Nephron (organoid): ENCODE results near the gene SYPL1.
A peak's percentile ranks its signal among the peaks of the same experiment; 100 is the strongest.

Experiments
- H3K27ac Mint-ChIP-seq, 3 experiments: 2 replicates each; pipeline ENCODE4 v1.8.0; 2020; ENCODE audit warnings: mixed read lengths in 3 of 3, mild to moderate bottlenecking in 2 of 3, moderate library complexity in 1 of 3
- H3K27me3 Mint-ChIP-seq: 2 replicates; pipeline ENCODE4 v1.8.0; 2021; ENCODE audit warnings: low read depth, mild to moderate bottlenecking, moderate library complexity, mixed read lengths
- H3K36me3 Mint-ChIP-seq: 2 replicates; pipeline ENCODE4 v1.8.0; 2020; ENCODE audit warnings: low read depth, mixed read lengths
- H3K4me1 Mint-ChIP-seq: 2 replicates; pipeline ENCODE4 v1.8.0; 2020; ENCODE audit warnings: mixed read lengths
- H3K4me3 Mint-ChIP-seq, 3 experiments: 2 replicates each; pipeline ENCODE4 v1.8.0; 2020; ENCODE audit warnings: mild to moderate bottlenecking in 3 of 3, mixed read lengths in 3 of 3, moderate library complexity in 2 of 3
- H3K9me3 Mint-ChIP-seq: 2 replicates; pipeline ENCODE4 v1.8.0; 2020; ENCODE audit warnings: mixed read lengths
- TF ChIP-seq, protein P1 (sequence below), 3 experiments: fragments of 200-600 bp; sonication (generic); IDR thresholded peaks; one replicate each; pipeline ENCODE4 v1.5.0; 2021; ENCODE audit warnings: antibody characterized with exemption in 3 of 3; ENCODE audit not compliant: unreplicated experiment in 3 of 3

SYPL1 gene

DNA sequence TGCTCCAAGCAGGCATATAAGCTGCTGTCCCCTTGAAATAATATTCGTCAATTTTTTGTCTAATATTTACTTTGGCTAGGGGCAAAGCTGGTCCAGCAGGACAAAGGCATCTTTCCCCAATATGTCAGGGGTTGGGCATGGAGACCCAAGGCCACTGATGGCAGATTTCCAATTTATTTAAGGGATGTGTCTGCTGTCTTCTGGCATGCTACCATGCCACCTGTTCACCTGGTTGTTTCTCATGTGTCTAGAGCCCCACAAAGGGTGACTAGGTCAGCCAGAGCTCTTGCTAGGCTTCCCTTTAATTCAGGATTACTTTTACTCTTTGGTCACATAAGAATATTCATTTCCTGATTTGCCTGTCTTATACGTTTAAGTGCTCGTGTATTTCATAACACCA lies 22.1 kb upstream of the SYPL1 start:
- H3K27ac Mint-ChIP-seq = no peak overlapping the region
- TF ChIP-seq, protein P1, sequence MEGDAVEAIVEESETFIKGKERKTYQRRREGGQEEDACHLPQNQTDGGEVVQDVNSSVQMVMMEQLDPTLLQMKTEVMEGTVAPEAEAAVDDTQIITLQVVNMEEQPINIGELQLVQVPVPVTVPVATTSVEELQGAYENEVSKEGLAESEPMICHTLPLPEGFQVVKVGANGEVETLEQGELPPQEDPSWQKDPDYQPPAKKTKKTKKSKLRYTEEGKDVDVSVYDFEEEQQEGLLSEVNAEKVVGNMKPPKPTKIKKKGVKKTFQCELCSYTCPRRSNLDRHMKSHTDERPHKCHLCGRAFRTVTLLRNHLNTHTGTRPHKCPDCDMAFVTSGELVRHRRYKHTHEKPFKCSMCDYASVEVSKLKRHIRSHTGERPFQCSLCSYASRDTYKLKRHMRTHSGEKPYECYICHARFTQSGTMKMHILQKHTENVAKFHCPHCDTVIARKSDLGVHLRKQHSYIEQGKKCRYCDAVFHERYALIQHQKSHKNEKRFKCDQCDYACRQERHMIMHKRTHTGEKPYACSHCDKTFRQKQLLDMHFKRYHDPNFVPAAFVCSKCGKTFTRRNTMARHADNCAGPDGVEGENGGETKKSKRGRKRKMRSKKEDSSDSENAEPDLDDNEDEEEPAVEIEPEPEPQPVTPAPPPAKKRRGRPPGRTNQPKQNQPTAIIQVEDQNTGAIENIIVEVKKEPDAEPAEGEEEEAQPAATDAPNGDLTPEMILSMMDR (IDR thresholded peaks at IDR 0.05; ENCODE audit: unreplicated experiment in 3 of 3) = no peak
- H3K4me1 Mint-ChIP-seq = peaks cover 31% of the 10 kb centered on the region
- peaks cover 4% of the 10 kb centered on the region for H3K27me3 Mint-ChIP-seq
- no peak overlapping the region for H3K4me3 Mint-ChIP-seq
- no peaks in the 10 kb centered on the region for H3K9me3 Mint-ChIP-seq
- H3K36me3 Mint-ChIP-seq = no peaks in the 10 kb centered on the region

DNA sequence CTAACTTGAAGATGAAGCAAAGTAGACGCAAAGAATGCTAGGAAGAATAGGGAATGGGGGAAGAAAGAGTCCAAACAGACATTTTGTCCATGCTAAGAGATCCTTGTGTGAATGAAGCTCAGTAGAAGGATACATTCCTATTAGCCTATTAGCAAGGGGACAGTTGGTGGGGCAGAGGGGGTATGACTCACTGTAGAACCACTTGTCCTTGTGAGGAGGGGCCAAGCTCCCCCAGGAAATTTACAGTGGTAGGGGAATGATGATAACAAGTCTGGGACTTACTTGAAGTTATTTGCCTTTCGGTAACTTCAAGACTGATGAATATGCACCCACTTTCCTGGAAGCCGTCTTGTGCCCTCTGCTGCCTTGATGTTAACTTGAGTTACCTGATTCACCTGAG lies 17.2 kb upstream of the SYPL1 start:
- no peaks in the 10 kb centered on the region for H3K27me3 Mint-ChIP-seq
- H3K4me3 Mint-ChIP-seq = no peak overlapping the region
- no peak overlapping the region for H3K27ac Mint-ChIP-seq
- H3K36me3 Mint-ChIP-seq = no peaks in the 10 kb centered on the region
- H3K9me3 Mint-ChIP-seq = no peaks in the 10 kb centered on the region
- peaks cover 35% of the 10 kb centered on the region for H3K4me1 Mint-ChIP-seq
- TF ChIP-seq, protein P1 (IDR thresholded peaks at IDR 0.05; ENCODE audit: unreplicated experiment in 3 of 3) = no peak

DNA sequence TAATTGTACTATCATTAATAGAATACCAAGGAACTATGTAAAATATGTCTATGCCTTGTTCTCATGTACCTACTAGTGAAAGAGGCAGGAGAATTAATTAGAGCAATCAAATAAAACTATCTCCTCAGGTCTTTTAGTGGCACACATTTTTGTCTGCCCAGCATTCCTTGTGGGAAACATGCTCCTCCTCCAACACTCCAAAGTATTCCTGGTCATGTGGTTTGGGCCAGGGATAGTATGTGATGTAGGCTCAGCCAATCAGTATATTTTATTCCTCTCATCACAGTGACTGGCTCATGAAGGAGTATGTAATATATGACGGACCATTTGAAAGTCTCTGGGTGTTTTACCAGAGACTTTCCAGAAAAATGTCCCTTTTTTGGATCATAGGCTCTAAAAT lies 16.7 kb upstream of the SYPL1 start:
- Mint-ChIP-seq H3K4me3 (no peak overlapping the region), H3K27me3 (no peaks in the 10 kb centered on the region), H3K36me3 (no peaks in the 10 kb centered on the region), H3K27ac (no peak overlapping the region), H3K4me1 (peaks cover 39% of the 10 kb centered on the region), H3K9me3 (no peaks in the 10 kb centered on the region)
- TF ChIP-seq, protein P1 (IDR thresholded peaks at IDR 0.05; ENCODE audit: unreplicated experiment in 3 of 3) = no peak

DNA sequence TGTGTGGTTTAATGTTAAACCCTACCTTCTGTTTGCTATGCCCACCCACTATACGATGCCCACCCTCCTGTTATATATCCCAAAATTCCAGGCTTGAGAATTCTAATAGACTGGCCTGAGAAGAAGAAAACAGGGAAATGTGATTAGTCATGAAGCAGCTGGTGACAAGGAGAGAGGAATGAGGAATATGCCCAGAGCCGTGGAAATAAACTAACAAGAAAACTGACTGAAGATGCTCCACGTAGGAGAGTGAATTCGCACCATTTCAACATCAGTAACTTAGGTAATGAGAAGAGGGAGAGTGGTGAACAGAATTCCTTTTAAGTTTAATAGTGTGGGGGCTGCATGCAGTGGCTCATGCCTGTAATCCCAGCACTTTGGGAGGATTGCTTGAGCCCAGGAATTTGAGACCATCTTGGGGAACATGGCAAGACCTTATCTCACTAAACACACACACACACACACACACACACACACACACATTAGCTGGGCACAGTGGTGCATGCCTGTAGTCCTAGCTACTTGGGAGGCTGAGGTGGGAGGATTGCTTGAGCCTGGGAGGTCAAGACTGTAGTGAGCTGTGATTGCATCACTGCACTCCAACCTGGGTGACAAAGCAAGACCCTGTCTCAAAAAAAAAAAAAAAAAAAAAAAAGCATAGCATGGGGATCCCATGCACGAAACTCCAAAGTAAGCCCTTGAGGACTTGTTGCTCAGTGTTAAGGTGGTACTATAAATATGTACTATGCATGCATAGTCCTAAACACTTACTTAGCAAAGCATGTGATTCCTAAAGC lies 16.1 kb upstream of the SYPL1 start:
- H3K36me3 Mint-ChIP-seq = no peaks in the 10 kb centered on the region
- H3K9me3 Mint-ChIP-seq = no peaks in the 10 kb centered on the region
- no peak overlapping the region for H3K4me3 Mint-ChIP-seq
- TF ChIP-seq, protein P1 (IDR thresholded peaks at IDR 0.05; ENCODE audit: unreplicated experiment in 3 of 3) = no peak
- H3K27ac Mint-ChIP-seq = peak overlapping the region in 1 of 3 experiments; percentile 25
- H3K27me3 Mint-ChIP-seq = no peaks in the 10 kb centered on the region
- peaks cover 40% of the 10 kb centered on the region for H3K4me1 Mint-ChIP-seq

DNA sequence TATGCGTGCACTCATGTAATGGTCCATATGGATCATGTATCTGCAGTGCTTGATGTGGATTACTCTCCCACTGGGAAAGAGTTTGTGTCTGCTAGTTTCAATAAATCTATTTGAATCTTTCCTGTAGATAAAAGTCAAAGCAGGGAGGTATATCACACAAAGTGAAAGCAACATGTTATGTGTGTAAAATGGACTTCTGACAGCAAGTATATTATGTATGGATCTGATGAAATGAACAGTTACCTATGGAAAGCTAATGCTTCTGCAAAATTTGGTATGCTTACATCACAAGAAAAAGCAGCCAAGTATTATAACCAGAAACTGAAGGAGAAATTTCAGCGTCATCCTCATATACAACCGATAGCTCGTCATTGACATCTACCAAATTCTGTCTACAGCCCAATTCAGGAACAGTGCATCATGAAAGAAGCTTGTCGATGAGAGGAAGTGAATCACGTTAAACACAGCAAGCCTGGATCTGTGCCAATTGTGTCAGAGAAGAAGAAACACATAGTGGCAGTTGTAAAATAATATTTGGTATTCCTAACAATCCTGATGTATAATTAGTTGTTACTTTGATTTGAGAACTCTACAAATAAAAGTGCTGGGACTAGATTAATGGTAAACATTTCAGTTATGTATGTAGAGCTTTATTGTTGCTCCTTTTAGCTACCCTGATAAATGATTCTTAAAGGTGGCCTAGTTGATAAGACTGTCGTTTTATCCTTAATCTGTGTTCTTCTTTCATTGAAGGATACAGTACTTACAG lies 14.2 kb upstream of the SYPL1 start:
- Mint-ChIP-seq H3K27ac (peak overlapping the region in 2 of 3 experiments; percentile 44 to 66), H3K4me3 (no peak overlapping the region), H3K9me3 (no peaks in the 10 kb centered on the region), H3K4me1 (peaks cover 51% of the 10 kb centered on the region), H3K27me3 (no peaks in the 10 kb centered on the region), H3K36me3 (no peaks in the 10 kb centered on the region)
- TF ChIP-seq, protein P1 (IDR thresholded peaks at IDR 0.05; ENCODE audit: unreplicated experiment in 3 of 3) = no peak
